ENCODE measurements around the gene JAKMIP1.

DNA sequence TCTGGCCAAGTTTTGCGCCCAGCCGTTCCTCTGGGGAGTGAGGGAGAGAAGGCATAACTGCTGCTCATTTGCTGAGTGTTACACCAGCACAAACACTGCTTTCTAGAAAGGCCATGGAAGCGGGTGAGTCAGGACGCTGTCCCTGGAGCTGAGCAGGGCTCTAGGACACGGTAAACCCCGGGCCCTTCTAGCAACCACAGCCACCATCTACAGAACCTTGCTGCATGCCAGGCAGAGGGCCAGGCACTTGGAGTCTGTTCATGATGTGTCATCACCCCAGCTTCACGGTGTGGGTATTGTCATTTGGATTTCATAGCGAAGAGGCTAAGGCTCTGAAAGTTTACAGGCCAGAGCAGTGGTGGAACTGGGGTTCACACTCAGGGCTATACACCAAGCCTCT lies 150.4 kb downstream of the JAKMIP1 start:
- TF ChIP-seq POLR2A (IDR thresholded peaks at IDR 0.05; ENCODE audit: low read length) (no peak), GATA1 (IDR thresholded peaks at IDR 0.05; ENCODE audit: low read depth, low read length) (no peak)

Measured in erythroblast (primary cell).